Bronchial epithelial cell (primary cell): ENCODE data around the gene CACNA2D3. TPM values are rescaled to one million over a fixed set of nuclear protein-coding genes. Genes with fewer than 3 reads are reported as not detected.

Experiments used
- DNase-seq: peaks from one replicate; pipeline ENCODE4 v3.0.0-alpha.2; 2010; ENCODE audit warnings: low read depth
- FAIRE-seq: peaks from 2 replicates; lab custom pipeline; 2011; peaks lifted over from hg19 to GRCh38; lab: Jason Lieb, UNC
- H3K27me3 ChIP-seq: 2 replicates; pipeline ENCODE4 v1.5.1; 2011; ENCODE audit warnings: low read length; ENCODE audit not compliant: control insufficient read depth, insufficient read depth
- H3K36me3 ChIP-seq: 2 replicates; pipeline ENCODE4 v1.5.1; 2011; ENCODE audit warnings: low read length; ENCODE audit not compliant: control insufficient read depth, insufficient read depth
- H3K4me3 ChIP-seq: 2 replicates; pipeline ENCODE4 v1.5.1; 2011; ENCODE audit warnings: mild to moderate bottlenecking, low read depth, low read length, control low read depth
- CTCF ChIP-seq: IDR thresholded peaks from 2 replicates; pipeline ENCODE4 v1.5.1; 2011; ENCODE audit warnings: mild to moderate bottlenecking, moderate library complexity, low read length, control low read depth, inconsistent platforms; ENCODE audit not compliant: insufficient read depth, severe bottlenecking
- total RNA-seq: library from RNA; depleted of rRNA; stranded (reverse); fragments of >200 nt; gene quantifications from 2 replicates; pipeline ENCODE4 v1.2.1, GENCODE V29; 2014

CACNA2D3 gene
- total RNA-seq, 1 donor from 2014 or later = not detected

GRCh38 chr3:54714035-54714434 is 591.7 kb downstream of the CACNA2D3 start:
- no peaks in the 10 kb centered on the region for H3K36me3 ChIP-seq
- FAIRE-seq (no peak), DNase-seq (no peak)
- TF ChIP-seq CTCF = no peak
- H3K27me3 ChIP-seq = no peaks in the 10 kb centered on the region
- no peak overlapping the region for H3K4me3 ChIP-seq

DNA sequence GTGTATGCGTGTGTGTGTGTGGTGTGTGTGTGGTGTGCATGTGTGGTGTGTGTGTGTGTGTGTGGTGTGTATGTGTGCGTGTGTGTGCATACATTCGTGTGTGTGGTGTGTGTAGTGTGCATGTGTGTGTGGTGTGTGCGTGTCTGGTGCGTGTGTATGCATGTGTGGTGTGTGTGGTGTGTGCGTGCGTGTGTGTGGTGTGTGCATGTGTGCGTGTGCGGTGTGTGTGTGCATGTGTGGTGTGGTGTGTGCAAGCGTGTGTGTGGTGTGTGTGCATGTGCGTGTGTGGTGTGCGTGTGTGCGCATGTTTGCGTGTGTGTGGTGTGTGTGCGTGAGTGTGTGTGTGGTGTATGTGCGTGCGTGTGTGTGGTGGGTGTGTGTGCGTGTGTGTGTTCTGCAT is 595.2 kb downstream of the CACNA2D3 start:
- Histone ChIP-seq H3K36me3 (no peaks in the 10 kb centered on the region), H3K27me3 (no peaks in the 10 kb centered on the region), H3K4me3 (no peak overlapping the region)
- no peak for TF ChIP-seq CTCF
- FAIRE-seq (peak; percentile 98), DNase-seq (no peak)

GRCh38 chr3:54719914-54720313 is 597.6 kb downstream of the CACNA2D3 start:
- no peak overlapping the region for H3K4me3 ChIP-seq
- no peak for DNase-seq
- H3K36me3 ChIP-seq = no peaks in the 10 kb centered on the region
- TF ChIP-seq CTCF = no peak
- FAIRE-seq = no peak
- no peaks in the 10 kb centered on the region for H3K27me3 ChIP-seq

- no peak for DNase-seq
- no peak for FAIRE-seq
- Histone ChIP-seq H3K36me3 (no peaks in the 10 kb centered on the region), H3K27me3 (no peaks in the 10 kb centered on the region), H3K4me3 (no peak overlapping the region)
- TF ChIP-seq CTCF = no peak
Measured at GRCh38 chr3:54720604-54721003, 598.3 kb downstream of the CACNA2D3 start.

GRCh38 chr3:54731732-54732445 is 609.5 kb downstream of the CACNA2D3 start:
- no peak for TF ChIP-seq CTCF
- no peak for FAIRE-seq

More at GRCh38 chr3:54731732-54732445, 609.5 kb downstream of the CACNA2D3 start:
- Histone ChIP-seq H3K4me3 (no peak overlapping the region), H3K27me3 (no peaks in the 10 kb centered on the region), H3K36me3 (no peaks in the 10 kb centered on the region)
- DNase-seq = no peak
